NAMALWA (cell line): Measurements from ENCODE around the gene CACNA1I.

Experiments
- DNase-seq: peaks from one replicate; pipeline ENCODE4 v3.0.0-alpha.2; 2015; ENCODE audit warnings: low spot score

Gene CACNA1I

DNA sequence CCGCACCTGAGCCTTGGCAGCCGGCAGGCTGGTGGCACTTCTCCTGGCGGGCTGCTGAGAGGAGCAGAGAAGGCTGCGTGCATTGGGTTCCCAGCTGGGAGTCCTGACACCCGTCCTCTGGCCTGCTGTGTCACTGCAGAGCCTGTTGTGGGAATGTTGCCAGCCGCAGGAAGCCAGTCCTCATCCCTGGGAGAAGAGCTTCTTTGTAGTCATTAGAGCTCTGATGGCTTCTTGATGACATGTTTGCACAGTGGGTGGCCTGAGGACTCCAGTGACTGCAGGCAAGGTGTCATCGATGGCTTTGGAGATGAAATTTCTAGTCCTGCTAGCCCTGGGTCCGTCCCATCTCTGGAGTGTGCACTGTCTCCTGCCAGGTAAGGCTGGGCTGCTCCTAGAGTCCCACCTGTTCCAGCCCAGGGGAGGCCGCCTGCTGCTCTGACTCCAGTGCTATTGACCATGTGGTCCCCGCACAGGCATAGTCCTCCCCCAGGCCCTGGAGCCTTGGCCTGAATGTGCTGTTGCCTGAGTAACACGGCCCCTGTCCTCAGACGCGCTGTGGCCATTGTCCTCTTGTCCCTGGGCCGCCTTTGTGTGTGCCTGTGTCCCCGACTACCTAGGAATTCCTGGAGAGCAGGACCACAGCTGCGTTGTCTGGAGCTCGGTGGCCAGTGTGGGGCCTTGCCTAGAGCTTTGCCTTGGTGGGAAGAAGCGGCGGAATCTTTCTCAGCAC lies 129.2 kb downstream of the CACNA1I start:
- no peak for DNase-seq

DNA sequence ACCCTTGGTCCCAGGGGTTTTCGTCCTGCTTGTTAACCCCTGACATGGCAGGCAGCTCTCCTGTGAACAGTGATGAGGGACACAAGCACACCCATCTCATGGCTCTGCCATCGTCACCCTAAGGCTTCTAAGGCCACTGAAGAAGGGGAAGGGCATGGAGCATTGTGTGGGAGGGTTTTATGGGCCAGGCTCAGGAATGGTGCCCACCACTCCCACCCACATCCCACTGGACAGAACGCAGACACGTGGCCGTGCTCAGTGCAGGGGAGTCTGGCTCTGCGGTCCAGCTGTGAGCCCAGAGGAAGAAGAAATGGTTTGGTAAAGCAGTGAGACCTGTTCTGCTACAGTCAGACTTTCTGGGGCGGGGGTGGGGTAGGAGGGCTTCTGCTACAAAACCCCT lies 130.0 kb downstream of the CACNA1I start:
- no peak for DNase-seq

- no peak for DNase-seq
Observed at GRCh38 chr22:39703091-39703490, 132.5 kb downstream of the CACNA1I start.

DNA sequence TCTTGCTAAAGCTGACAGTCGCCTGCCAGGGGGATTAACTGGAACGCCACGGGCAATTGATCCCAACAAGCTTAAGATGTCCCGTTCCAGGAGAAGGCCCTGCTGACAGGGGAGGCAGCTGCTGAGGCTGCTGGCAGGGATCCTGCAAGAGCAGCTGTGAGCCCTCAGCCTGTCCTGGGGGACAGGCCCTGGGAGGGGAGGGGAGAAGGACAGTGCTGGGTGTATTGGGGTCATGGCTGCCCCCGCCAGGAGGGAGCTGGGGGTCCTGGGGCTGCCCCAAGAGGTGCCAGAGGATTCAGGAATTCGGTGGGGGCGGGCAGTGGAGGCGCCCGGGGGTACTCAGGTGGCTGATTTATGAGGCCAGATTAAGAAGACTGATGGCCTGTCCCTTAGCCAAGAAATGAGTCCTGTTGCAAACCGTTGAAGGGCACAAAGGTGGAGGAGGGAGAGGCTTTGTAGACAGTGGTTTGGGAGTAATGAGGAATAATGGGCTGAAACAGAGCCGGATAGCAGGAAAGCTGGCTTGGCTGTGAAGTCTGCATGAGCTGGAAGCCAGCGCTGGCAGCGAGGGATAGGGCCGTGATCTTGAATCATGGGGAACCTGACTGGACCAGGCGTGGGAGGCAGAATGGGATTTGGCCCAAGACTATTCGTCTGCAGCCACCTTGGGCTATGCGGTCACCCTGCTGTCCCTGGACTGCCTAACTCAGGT lies 133.5 kb downstream of the CACNA1I start:
- no peak for DNase-seq

- no peak for DNase-seq
Observed at GRCh38 chr22:39705386-39705785, 134.8 kb downstream of the CACNA1I start.

DNA sequence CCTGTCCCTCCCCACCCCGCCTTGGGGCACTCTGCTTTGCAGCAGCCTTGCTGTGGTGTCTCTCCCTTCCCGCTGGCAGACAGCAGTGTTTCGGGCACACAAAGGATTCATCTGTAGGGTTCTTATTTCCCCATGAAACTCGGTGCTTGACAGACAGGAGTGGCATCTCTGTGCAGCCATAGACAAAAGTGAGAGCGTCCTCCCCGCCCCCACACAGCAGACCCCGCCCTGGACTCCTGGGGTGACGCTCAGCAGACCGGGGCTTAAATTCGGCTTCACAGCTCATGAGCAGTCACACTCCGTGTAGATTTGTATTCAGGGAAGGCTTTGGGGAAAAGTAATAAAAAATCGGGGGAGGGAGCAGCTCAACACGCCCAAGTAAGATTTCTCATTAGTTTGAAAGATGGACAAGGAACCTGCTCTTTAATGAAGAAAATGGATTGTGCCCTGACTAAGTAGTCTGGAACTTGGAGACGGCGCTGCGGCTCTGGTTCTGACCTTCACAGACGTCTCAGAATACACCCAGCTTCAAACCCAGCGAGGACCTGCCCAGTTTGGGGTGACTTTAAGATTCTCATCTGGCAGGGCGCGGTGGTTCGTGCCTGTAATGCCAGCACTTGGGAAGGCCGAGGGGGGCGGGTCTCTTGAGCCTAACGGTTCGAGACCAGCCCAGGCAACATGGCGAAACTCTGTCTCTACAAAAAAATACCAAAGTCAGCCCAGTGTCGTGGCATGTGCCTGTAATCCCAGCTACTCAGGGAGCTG lies 136.0 kb downstream of the CACNA1I start:
- DNase-seq: no peak

- DNase-seq: no peak
Observed at GRCh38 chr22:39707351-39707750, 136.8 kb downstream of the CACNA1I start.

GRCh38 chr22:39707816-39708215 lies 137.3 kb downstream of the CACNA1I start:
- DNase-seq: no peak

DNA sequence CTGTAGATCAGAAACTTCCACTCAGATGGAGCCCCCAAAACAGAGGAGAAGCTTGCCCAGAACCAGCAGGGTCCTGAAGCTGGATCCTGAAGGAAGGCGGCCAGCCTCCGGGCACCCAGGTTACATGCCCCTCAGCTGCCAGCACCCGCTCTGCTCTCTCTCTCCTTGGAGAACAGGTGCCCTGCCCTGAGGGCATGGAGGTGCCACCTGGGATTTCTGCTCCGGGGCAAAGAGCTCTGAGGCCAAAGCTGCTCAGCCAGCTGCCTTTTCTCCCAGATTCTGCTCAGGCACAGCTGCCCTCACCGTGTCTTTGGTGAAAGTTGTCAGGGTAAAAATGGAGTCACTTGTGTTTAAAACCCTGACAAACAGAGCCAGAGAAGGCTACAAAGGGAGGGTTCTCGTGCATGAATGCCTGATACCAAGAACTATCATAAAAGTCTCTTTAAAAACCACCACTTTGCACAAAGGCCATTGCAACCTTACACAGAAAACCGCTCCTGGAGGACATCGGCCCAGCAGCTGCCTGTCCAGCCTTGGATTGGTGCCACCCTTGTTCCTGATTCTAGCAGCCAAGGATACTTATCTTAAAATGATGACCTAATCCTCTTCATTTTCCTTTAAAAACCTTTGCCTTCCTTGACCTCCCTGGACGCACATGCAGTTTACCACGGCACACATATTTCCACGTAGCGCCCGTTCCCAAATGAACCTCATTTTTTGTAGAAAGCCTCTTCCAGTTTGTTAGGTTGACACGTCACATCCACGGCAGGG lies 140.0 kb downstream of the CACNA1I start:
- no peak for DNase-seq

DNA sequence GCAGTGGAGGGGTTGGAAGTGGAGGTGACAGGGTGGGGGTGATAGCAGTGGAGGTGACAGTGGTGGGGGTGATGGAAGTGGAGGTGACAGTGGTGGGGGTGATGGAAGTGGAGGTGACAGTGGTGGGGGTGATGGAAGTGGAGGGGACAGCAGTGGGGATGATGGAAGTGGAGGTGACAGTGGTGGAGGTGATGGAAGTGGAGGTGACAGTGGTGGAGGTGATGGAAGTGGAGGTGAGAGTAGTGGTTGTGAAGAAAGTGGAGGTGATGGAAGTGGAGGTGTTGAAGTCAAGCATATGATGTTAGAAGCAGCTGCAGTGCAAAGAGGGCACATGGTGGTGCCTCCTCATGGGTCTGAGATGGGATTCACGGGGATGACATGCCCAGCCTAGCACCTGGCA lies 141.5 kb downstream of the CACNA1I start:
- DNase-seq: no peak

- DNase-seq: no peak
Observed at GRCh38 chr22:39712751-39713525, 142.4 kb downstream of the CACNA1I start.

GRCh38 chr22:39713799-39714290 lies 143.3 kb downstream of the CACNA1I start:
- no peak for DNase-seq

- no peak for DNase-seq
Observed at GRCh38 chr22:39714321-39714720, 143.8 kb downstream of the CACNA1I start.

DNA sequence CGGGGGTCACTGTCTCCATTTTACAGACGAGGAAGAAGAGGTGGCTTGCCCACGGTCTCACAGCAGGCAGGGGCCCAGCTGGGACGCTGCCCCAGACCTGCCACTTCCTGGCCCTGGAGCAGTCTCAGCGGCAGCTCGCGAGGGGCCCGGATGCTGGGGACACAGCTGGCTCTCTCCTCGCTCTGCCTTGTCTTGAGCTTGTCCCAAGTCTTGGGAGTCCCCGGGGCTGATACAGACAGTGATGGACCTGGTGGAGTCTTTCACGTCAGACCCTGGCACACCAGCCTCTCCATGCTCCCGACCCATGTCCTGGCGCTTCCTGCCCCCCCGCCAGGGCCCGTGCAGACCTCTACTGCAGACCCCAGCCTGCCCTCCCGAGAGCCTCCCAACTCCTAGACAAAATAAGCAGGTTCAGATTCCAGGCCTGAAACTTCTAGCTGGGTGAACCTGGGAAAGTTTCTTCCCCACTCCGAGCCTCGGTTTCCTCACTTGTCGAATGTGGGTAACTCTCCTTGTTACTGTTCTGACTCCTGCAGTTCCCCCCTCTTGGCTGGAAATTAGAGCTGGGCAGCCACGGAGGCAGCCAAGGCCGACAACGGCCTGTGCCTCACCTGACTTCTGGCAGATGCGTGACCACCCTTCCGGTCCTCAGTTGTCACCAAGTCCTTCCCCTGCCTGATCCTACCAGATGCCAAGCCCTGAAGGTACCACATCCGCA lies 145.4 kb downstream of the CACNA1I start:
- no peak for DNase-seq

DNA sequence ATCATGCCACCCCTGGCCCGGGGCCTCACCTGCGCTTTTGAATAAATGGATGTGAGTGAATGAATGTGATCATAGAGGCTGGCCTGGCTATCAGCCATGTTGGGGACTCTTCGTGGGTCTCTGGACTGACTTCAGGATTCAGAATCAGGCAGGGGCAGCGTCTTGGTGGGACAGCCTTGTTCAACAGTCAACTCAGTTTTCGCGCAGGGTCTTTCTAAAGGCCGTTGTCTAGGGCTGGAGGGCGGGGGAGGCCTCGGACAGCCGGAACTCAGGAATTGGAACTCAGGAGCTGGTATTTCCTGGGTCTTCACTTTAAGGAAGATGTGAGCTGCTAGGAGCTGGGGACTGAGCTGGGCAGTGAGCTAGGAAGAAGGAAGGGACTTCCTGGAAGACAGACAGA lies 146.0 kb downstream of the CACNA1I start:
- no peak for DNase-seq

DNA sequence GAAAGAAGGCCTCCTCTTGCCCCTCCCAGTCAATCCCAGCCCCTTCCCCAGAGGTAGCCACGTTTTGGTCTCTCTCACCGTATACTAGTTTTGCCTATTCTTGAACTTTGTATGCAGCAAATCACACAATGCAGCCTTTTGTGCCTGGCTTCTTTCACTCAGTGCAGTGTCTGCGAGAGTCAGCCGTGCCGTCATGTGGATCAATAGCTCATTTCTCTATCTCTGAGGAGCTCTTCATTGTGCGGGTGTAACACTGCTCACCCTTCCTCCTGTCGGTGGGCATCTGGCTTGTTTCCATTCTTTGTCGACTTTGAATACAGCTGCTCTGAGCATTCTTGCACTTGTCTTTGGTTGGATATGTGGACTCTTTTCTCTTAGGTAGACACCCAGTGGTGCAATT lies 146.5 kb downstream of the CACNA1I start:
- no peak for DNase-seq

- no peak for DNase-seq
Observed at GRCh38 chr22:39718206-39718605, 147.7 kb downstream of the CACNA1I start.

- no peak for DNase-seq
Observed at GRCh38 chr22:39718921-39719475, 148.4 kb downstream of the CACNA1I start.

- no peak for DNase-seq
Observed at GRCh38 chr22:39719559-39720450, 149.3 kb downstream of the CACNA1I start.
